ENCODE data around the gene OSGIN1.

The OSGIN1 gene

GRCh38 chr16:83977056-83977815 lies 24.2 kb downstream of the OSGIN1 start:
- no peaks in the 10 kb centered on the region for H3K79me2 ChIP-seq (ENCODE audit: control insufficient read depth, low read length)
- H3K4me3 ChIP-seq (ENCODE audit: low read length) = no peak overlapping the region
- no peaks in the 10 kb centered on the region for H3K36me3 ChIP-seq (ENCODE audit: control insufficient read depth, low read length)
- no peaks in the 10 kb centered on the region for H3K9me2 ChIP-seq (replicated peaks; ENCODE audit: control insufficient read depth, low read length)
- H3K4me1 ChIP-seq (ENCODE audit: control insufficient read depth, low read length) = no peaks in the 10 kb centered on the region
- H3F3A ChIP-seq (ENCODE audit: control insufficient read depth, insufficient read depth) = no peaks in the 10 kb centered on the region
- no peaks in the 10 kb centered on the region for H3K9me3 ChIP-seq (ENCODE audit: control insufficient read depth, insufficient read depth, low read length)
- TF ChIP-seq EZH2phosphoT487 (IDR thresholded peaks at IDR 0.05; ENCODE audit: borderline replicate concordance, low read length) = no peak
- TF ChIP-seq CTCF (IDR thresholded peaks at IDR 0.05; ENCODE audit: low read depth, low read length, poor library complexity, severe bottlenecking) = no peak
- no peaks in the 10 kb centered on the region for H3K27me3 ChIP-seq (ENCODE audit: control insufficient read depth, low read length)
- H3K27ac ChIP-seq (ENCODE audit: low read depth, low read length) = no peak overlapping the region
- H3K4me2 ChIP-seq (ENCODE audit: low read length) = no peak overlapping the region
- H4K20me1 ChIP-seq (ENCODE audit: control insufficient read depth, insufficient read depth, low read depth, low read length) = no peaks in the 10 kb centered on the region

GRCh38 chr16:83978401-83978904 lies 25.4 kb downstream of the OSGIN1 start:
- Histone ChIP-seq H3K4me3 (ENCODE audit: low read length) (no peak overlapping the region), H4K20me1 (ENCODE audit: control insufficient read depth, insufficient read depth, low read depth, low read length) (no peaks in the 10 kb centered on the region), H3K9me3 (ENCODE audit: control insufficient read depth, insufficient read depth, low read length) (no peaks in the 10 kb centered on the region), H3K4me2 (ENCODE audit: low read length) (no peak overlapping the region), H3K36me3 (ENCODE audit: control insufficient read depth, low read length) (no peaks in the 10 kb centered on the region), H3K27me3 (ENCODE audit: control insufficient read depth, low read length) (no peaks in the 10 kb centered on the region), H3K4me1 (ENCODE audit: control insufficient read depth, low read length) (no peaks in the 10 kb centered on the region), H3F3A (ENCODE audit: control insufficient read depth, insufficient read depth) (no peaks in the 10 kb centered on the region), H3K27ac (ENCODE audit: low read depth, low read length) (no peak overlapping the region), H3K79me2 (ENCODE audit: control insufficient read depth, low read length) (no peaks in the 10 kb centered on the region), H3K9me2 (replicated peaks; ENCODE audit: control insufficient read depth, low read length) (no peaks in the 10 kb centered on the region)
- TF ChIP-seq CTCF (IDR thresholded peaks at IDR 0.05; ENCODE audit: low read depth, low read length, poor library complexity, severe bottlenecking) (no peak), EZH2phosphoT487 (IDR thresholded peaks at IDR 0.05; ENCODE audit: borderline replicate concordance, low read length) (no peak)

GRCh38 chr16:83979441-83979840 lies 26.4 kb downstream of the OSGIN1 start:
- no peaks in the 10 kb centered on the region for H3F3A ChIP-seq (ENCODE audit: control insufficient read depth, insufficient read depth)
- no peaks in the 10 kb centered on the region for H3K4me1 ChIP-seq (ENCODE audit: control insufficient read depth, low read length)
- TF ChIP-seq CTCF (IDR thresholded peaks at IDR 0.05; ENCODE audit: low read depth, low read length, poor library complexity, severe bottlenecking) (no peak), EZH2phosphoT487 (IDR thresholded peaks at IDR 0.05; ENCODE audit: borderline replicate concordance, low read length) (no peak)
- H3K36me3 ChIP-seq (ENCODE audit: control insufficient read depth, low read length) = no peaks in the 10 kb centered on the region
- no peaks in the 10 kb centered on the region for H3K9me2 ChIP-seq (replicated peaks; ENCODE audit: control insufficient read depth, low read length)
- H3K4me2 ChIP-seq (ENCODE audit: low read length) = no peak overlapping the region
- H3K27me3 ChIP-seq (ENCODE audit: control insufficient read depth, low read length) = no peaks in the 10 kb centered on the region
- H4K20me1 ChIP-seq (ENCODE audit: control insufficient read depth, insufficient read depth, low read depth, low read length) = no peaks in the 10 kb centered on the region
- no peak overlapping the region for H3K4me3 ChIP-seq (ENCODE audit: low read length)
- no peaks in the 10 kb centered on the region for H3K9me3 ChIP-seq (ENCODE audit: control insufficient read depth, insufficient read depth, low read length)
- no peaks in the 10 kb centered on the region for H3K79me2 ChIP-seq (ENCODE audit: control insufficient read depth, low read length)
- H3K27ac ChIP-seq (ENCODE audit: low read depth, low read length) = no peak overlapping the region
